HEK293 (cell line): ENCODE data around the gene VMAC.

Experiments
- CTCF ChIA-PET: fragments of 350-600 bp; formaldehyde crosslinking; extraction: SDS; loops from one replicate; lab custom pipeline; 2021; ENCODE audit warnings: antibody characterized with exemption; lab: Yijun Ruan, JAX
- POLR2A ChIA-PET: fragments of 300-600 bp; formaldehyde crosslinking; extraction: SDS; loops from one replicate; lab custom pipeline; 2020; ENCODE audit warnings: antibody characterized with exemption, inconsistent platforms; lab: Yijun Ruan, JAX
- H3K27ac ChIP-seq: fragments of 200-500 bp; sonication (Bioruptor generic); 2 replicates; pipeline ENCODE4 v1.5.1; 2014; ENCODE audit warnings: low read depth, low read length, control low read depth, inconsistent platforms; ENCODE audit errors: extremely low read depth
- H3K36me3 ChIP-seq, 2 experiments: fragments of 200-500 bp in 1 of 2; sonication (Bioruptor generic) in 1 of 2; 1 replicate in 1 of 2; 2 replicates in 1 of 2; pipeline ENCODE4 v1.5.1; 2014 to 2017; ENCODE audit warnings: inconsistent platforms in 2 of 2, low read length in 2 of 2; ENCODE audit not compliant: control insufficient read depth in 2 of 2, insufficient read depth in 1 of 2
- H3K4me1 ChIP-seq: fragments of 200-500 bp; sonication (Bioruptor generic); 2 replicates; pipeline ENCODE4 v1.5.1; 2014; ENCODE audit warnings: mild to moderate bottlenecking, low read length, inconsistent platforms; ENCODE audit not compliant: control insufficient read depth, insufficient read depth
- H3K4me3 ChIP-seq: 2 replicates; pipeline ENCODE4 v1.5.1; 2011; ENCODE audit warnings: low read depth, mild to moderate bottlenecking, control low read depth, low read length, moderate library complexity
- H3K9me3 ChIP-seq: fragments of 200-500 bp; sonication (Bioruptor generic); 2 replicates; pipeline ENCODE4 v1.5.1; 2014; ENCODE audit warnings: low read depth, low read length, inconsistent platforms; ENCODE audit not compliant: control insufficient read depth, insufficient read depth
- BCL11A ChIP-seq: fragments of 450-650 bp; formaldehyde crosslinking; IDR thresholded peaks from 2 replicates; pipeline ENCODE4 v1.5.1; 2016; ENCODE audit warnings: low read depth, missing biosample characterization, missing genetic modification characterization
- CTCF ChIP-seq: fragments of 450-650 bp; formaldehyde crosslinking; IDR thresholded peaks from 2 replicates; pipeline ENCODE4 v1.5.1; 2016; ENCODE audit warnings: missing biosample characterization, missing genetic modification characterization
- ELK4 ChIP-seq: IDR thresholded peaks from 2 replicates; pipeline ENCODE4 v1.6.1; 2011; ENCODE audit warnings: mild to moderate bottlenecking, low read depth, low read length, borderline replicate concordance
- FEZF1 ChIP-seq: fragments of 450-650 bp; formaldehyde crosslinking; IDR thresholded peaks from 2 replicates; pipeline ENCODE4 v1.5.1; 2016; ENCODE audit warnings: missing biosample characterization, missing genetic modification characterization
- GFI1B ChIP-seq: fragments of 450-650 bp; formaldehyde crosslinking; IDR thresholded peaks from 2 replicates; pipeline ENCODE4 v1.5.1; 2016; ENCODE audit warnings: missing biosample characterization, missing genetic modification characterization
- GLIS1 ChIP-seq: fragments of 450-650 bp; formaldehyde crosslinking; IDR thresholded peaks from 2 replicates; pipeline ENCODE4 v1.5.1; 2016; ENCODE audit warnings: missing biosample characterization, missing genetic modification characterization
- KLF16 ChIP-seq: fragments of 450-650 bp; formaldehyde crosslinking; IDR thresholded peaks from 2 replicates; pipeline ENCODE4 v1.5.1; 2017; ENCODE audit warnings: missing biosample characterization, missing genetic modification characterization
- MEIS1 ChIP-seq: sonication (generic); formaldehyde crosslinking; IDR thresholded peaks from 2 replicates; pipeline ENCODE4 v1.8.1; 2022; ENCODE audit warnings: missing genetic modification reagents, mild to moderate bottlenecking, borderline replicate concordance
- OSR2 ChIP-seq: fragments of 450-650 bp; formaldehyde crosslinking; IDR thresholded peaks from 2 replicates; pipeline ENCODE4 v1.5.1; 2016; ENCODE audit warnings: missing biosample characterization, missing genetic modification characterization
- TSHZ1 ChIP-seq: fragments of 450-650 bp; formaldehyde crosslinking; IDR thresholded peaks from 2 replicates; pipeline ENCODE4 v1.5.1; 2016; ENCODE audit warnings: missing biosample characterization, missing genetic modification characterization, borderline replicate concordance
- ZBTB26 ChIP-seq: fragments of 450-650 bp; formaldehyde crosslinking; optimal IDR thresholded peaks from 2 replicates; pipeline ENCODE3; 2016; ENCODE audit warnings: missing biosample characterization, mild to moderate bottlenecking, missing genetic modification characterization
- ZIC2 ChIP-seq: fragments of 450-650 bp; formaldehyde crosslinking; IDR thresholded peaks from 2 replicates; pipeline ENCODE4 v1.5.1; 2016; ENCODE audit warnings: missing biosample characterization, missing genetic modification characterization
- ZNF114 ChIP-seq: fragments of 450-650 bp; formaldehyde crosslinking; IDR thresholded peaks from 2 replicates; pipeline ENCODE4 v1.5.0; 2017; ENCODE audit warnings: missing biosample characterization, missing genetic modification characterization
- ZNF121 ChIP-seq: fragments of 450-650 bp; formaldehyde crosslinking; IDR thresholded peaks from 2 replicates; pipeline ENCODE4 v1.5.1; 2016; ENCODE audit warnings: missing biosample characterization, missing genetic modification characterization
- ZNF132 ChIP-seq: fragments of 450-650 bp; formaldehyde crosslinking; IDR thresholded peaks from 2 replicates; pipeline ENCODE4 v1.5.1; 2017; ENCODE audit warnings: missing biosample characterization, missing genetic modification characterization, borderline replicate concordance
- ZNF202 ChIP-seq: fragments of 450-650 bp; formaldehyde crosslinking; IDR thresholded peaks from 2 replicates; pipeline ENCODE4 v1.5.1; 2016; ENCODE audit warnings: missing biosample characterization, missing genetic modification characterization, borderline replicate concordance
- ZNF280C ChIP-seq: fragments of 450-650 bp; formaldehyde crosslinking; IDR thresholded peaks from 2 replicates; pipeline ENCODE4 v1.5.1; 2016; ENCODE audit warnings: missing biosample characterization, missing genetic modification characterization
- ZNF433 ChIP-seq: fragments of 450-650 bp; formaldehyde crosslinking; IDR thresholded peaks from 2 replicates; pipeline ENCODE4 v1.5.1; 2016; ENCODE audit warnings: missing biosample characterization, missing genetic modification characterization, low read depth
- ZNF501 ChIP-seq: fragments of 450-650 bp; formaldehyde crosslinking; IDR thresholded peaks from 2 replicates; pipeline ENCODE4 v1.5.1; 2016; ENCODE audit warnings: missing biosample characterization, missing genetic modification characterization
- ZNF561 ChIP-seq: fragments of 450-650 bp; IDR thresholded peaks from 2 replicates; pipeline ENCODE4 v1.5.1; 2018; ENCODE audit warnings: missing biosample characterization, missing genetic modification characterization, borderline replicate concordance
- ZNF571 ChIP-seq: fragments of 450-650 bp; formaldehyde crosslinking; IDR thresholded peaks from 2 replicates; pipeline ENCODE4 v1.5.0; 2017; ENCODE audit warnings: missing biosample characterization, missing genetic modification characterization
- ZNF792 ChIP-seq: fragments of 450-650 bp; formaldehyde crosslinking; IDR thresholded peaks from 2 replicates; pipeline ENCODE4 v1.5.1; 2016; ENCODE audit warnings: missing biosample characterization, missing genetic modification characterization
- ZSCAN18 ChIP-seq: fragments of 450-650 bp; formaldehyde crosslinking; IDR thresholded peaks from 2 replicates; pipeline ENCODE4 v1.5.1; 2016; ENCODE audit warnings: missing biosample characterization, missing genetic modification characterization

The VMAC gene

GRCh38 chr19:5935473-5936291, 31.0 kb downstream of the VMAC start:
- peaks cover 8 to 69% of the 10 kb centered on the region in 2 experiments for H3K36me3 ChIP-seq
- TF ChIP-seq ZNF561 (tag by site-specific recombination): peak; percentile 4; the same call in 1 of the 2 replicates
- TF ChIP-seq ZBTB26 (tag by site-specific recombination): no peak
- no peak for TF ChIP-seq ZNF280C (tag by site-specific recombination)
- TF ChIP-seq OSR2 (tag by site-specific recombination): peak; percentile 77
- peak; percentile 39; the same call in 1 of the 2 replicates for TF ChIP-seq GLIS1 (tag by site-specific recombination)
- no peak for TF ChIP-seq FEZF1 (tag by site-specific recombination)
- no peak for TF ChIP-seq GFI1B (tag by site-specific recombination)
- no peak for TF ChIP-seq BCL11A (tag by site-specific recombination)
- TF ChIP-seq ZNF202: no peak
- TF ChIP-seq, all 188 proteins: peak for 3
- ChIA-PET POLR2A (no interaction called here), CTCF (interaction anchor here (1.2 to 1.7 kb wide), 2 partner anchors 11 to 132 kb away, joined by 4 to 7 read pairs; partner anchors contain the start of gene NRTN)
- no peaks in the 10 kb centered on the region for H3K9me3 ChIP-seq
- H3K27ac ChIP-seq: no peak overlapping the region
- H3K4me1 ChIP-seq: peaks cover 4% of the 10 kb centered on the region; the same call in 1 of the 2 replicates
- H3K4me3 ChIP-seq: no peak overlapping the region

GRCh38 chr19:5936292-5936592, 31.6 kb downstream of the VMAC start:
- Histone ChIP-seq H3K4me3 (no peak overlapping the region), H3K27ac (no peak overlapping the region), H3K4me1 (peaks cover 4% of the 10 kb centered on the region; the same call in 1 of the 2 replicates), H3K9me3 (no peaks in the 10 kb centered on the region), H3K36me3 (peaks cover 7 to 69% of the 10 kb centered on the region in 2 experiments)
- ChIA-PET CTCF (interaction anchor here (0.6 kb wide), 1 partner anchor 87 kb away, joined by 3 read pairs; no protein-coding TSS in a partner anchor), POLR2A (interaction anchor here (0.6 kb wide), 1 partner anchor 434 kb away, joined by 3 read pairs; no protein-coding TSS in a partner anchor)
- TF ChIP-seq ZNF433 (no peak), KLF16 (tag by site-specific recombination) (no peak), ELK4 (no peak), ZIC2 (no peak), ZNF501 (no peak), ZSCAN18 (tag by site-specific recombination) (no peak), ZNF114 (tag by site-specific recombination) (no peak), ZNF792 (tag by site-specific recombination) (no peak), MEIS1 (CRISPR knock-in tag) (no peak), ZNF121 (tag by site-specific recombination) (no peak), ZNF132 (tag by site-specific recombination) (no peak), TSHZ1 (no peak), ZNF571 (tag by site-specific recombination) (no peak), CTCF (no peak)
